DMS79 (cell line): ENCODE results near the gene INSM2.

Experiments
- DNase-seq: peaks from one replicate; lab custom pipeline; 2025; lab: John Stamatoyannopoulos, UW

The INSM2 gene, protein sequence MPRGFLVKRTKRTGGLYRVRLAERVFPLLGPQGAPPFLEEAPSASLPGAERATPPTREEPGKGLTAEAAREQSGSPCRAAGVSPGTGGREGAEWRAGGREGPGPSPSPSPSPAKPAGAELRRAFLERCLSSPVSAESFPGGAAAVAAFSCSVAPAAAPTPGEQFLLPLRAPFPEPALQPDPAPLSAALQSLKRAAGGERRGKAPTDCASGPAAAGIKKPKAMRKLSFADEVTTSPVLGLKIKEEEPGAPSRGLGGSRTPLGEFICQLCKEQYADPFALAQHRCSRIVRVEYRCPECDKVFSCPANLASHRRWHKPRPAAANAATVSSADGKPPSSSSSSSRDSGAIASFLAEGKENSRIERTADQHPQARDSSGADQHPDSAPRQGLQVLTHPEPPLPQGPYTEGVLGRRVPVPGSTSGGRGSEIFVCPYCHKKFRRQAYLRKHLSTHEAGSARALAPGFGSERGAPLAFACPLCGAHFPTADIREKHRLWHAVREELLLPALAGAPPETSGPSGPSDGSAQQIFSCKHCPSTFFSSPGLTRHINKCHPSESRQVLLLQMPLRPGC

DNA sequence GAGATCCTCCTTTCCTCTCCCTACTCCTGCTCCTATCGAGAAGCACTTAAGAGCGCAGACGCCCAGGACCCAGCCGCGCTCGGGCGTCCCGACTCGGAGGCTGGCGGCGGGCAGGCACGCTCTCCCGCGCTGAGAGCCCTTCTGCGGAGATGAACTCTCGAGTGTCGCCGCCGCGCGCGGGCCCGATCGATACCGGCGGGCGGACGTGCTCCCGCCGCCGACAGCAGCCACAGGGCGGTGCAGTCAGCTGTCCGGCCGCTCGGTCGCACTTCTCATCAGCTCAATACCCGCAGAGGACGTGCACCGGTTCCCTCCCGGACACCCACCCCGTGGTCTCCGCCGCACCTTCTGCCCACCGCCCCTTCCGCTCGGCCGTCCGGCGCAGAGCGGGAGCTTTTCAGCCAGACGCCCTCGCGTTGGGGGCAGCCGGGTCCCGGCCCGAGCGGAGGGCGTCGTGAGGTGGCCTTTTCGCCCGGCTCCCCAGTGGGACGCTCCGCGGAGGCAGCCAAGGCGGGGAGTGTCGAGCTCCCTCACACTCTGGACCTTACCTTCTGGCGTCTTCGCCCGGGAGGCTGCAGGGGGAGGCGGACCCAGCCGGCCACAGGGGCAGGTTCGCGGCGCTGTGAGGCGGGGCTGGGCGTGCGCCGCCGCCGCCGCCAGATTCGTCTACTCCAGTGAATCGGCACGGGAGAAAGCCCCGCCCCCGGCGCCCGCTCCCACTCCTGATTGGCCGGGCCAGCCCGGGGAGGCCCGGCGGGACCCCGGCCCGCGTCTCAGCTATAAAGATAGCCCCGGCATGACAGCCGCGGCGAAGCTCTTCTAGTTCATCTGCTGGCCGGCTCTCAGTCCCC is at the start of gene INSM2:
INSM2 (plus strand) TSS at position 808 of the 851 bp plus-strand sequence. CDS start 89 bp downstream, outside the sequence.
- peak; percentile 86 for DNase-seq

DNA sequence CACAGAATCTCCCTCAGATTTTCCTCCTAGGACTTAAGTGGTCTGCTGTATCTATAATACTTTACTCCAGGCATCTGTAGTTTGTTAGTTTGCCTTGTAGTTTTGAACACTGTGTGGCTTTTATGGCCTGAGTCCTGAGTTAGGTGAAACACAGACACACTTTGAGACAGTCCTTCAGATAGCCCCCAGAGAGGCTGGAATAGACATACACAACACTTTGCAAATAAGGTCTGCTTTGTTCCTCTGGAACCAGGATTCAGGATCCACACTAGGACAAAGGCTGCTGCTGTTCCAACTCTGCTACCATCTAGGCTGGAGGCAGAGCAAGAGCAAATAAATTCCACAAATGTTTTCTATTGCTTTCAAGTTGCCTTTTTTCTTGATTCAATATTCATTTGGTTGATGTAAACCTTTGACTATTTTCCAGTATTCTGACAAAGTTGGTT is 41.4 kb upstream of the INSM2 start:
- no peak for DNase-seq

DNA sequence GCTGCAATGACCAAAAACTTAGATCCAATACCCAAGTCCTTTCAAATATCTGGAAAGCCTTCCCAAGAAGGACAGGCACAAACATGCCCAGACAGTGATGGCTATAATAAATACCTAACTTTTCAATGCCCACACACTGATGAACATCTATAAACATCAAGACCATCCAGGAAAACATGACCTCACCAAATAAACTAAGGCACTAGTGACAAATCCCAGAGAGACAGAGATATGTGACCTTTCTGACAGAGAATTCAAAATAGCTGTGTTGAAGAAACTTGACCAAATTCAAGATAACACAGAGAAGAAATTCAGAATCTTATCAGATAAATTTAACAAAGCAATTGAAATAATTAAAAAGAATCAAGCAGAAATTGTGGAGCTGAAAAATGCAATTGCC is 38.7 kb upstream of the INSM2 start:
- DNase-seq = no peak

DNA sequence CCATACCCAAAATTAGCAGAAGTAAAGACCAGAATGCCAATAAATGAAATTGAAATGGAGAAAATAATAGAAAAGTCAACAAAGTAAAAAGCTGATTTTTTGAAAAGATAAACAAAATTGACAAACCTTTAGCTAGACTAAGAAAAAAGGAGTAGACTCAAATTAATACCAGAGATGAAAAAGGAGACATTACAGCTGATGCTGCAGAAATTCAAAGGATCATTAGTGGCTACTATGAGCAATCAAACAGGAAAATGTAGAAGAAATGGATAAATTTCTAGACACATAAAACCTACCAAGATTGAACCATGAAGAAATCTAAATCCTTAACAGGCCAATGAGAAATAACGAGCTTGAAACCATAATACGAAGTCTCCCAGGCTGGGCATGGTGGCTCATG is 34.8 kb upstream of the INSM2 start:
- no peak for DNase-seq

DNA sequence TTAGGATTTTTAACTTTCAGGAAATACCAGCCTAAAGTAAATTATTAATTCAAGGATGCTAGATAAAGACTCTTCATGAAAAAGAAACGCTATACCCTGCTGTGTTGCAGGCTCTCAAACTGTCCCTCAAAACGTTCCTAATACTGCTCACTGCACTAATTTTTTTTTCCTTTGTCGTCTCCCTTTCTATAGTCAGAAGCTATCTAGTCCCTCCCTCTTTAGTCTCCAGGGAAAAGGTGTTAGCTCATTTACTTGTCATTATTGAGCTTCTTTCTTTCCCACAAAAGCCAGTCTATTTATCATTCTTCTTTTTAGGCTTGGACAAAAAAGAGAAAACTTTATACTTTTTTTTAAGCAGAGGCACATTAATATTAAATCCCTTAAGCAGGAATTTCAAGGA is 30.3 kb upstream of the INSM2 start:
- no peak for DNase-seq

DNA sequence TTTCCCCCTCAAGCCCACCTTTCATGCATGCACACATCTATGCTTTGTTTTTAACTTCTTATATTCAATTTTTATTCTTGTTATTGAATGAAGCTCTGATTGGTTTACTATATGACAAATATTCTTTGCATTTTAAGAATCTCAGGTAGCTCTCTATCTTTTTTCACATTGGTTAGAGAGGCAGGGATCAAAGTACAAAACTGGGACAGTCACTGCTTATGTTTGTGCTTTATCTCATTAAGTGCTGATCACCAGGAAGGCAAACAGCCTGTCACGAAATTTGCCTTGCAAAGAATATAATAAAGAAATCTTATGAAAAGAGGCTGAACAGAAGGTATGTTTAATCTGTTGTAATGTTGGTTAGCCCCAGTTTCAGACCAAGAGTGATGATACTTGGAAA is 29.7 kb upstream of the INSM2 start:
- DNase-seq = no peak

DNA sequence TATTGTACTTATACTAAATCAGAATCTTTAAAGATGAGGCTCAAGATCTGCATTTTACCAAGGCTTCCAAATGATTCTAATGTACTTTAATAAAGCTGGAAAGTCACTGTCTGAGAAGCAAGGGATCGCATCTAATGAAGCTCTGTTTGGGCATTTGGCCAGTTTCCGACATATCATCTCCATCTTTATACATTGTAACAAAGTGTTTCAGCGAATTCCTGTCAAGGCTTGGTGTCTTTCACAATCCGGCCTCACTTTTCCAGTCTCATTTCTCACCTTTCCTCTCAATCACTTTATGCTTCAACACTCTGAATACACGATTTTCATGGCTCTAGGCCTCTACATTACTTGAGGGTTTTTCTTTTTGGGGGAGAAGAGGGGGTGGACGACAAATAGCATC is 27.5 kb upstream of the INSM2 start:
- no peak for DNase-seq

DNA sequence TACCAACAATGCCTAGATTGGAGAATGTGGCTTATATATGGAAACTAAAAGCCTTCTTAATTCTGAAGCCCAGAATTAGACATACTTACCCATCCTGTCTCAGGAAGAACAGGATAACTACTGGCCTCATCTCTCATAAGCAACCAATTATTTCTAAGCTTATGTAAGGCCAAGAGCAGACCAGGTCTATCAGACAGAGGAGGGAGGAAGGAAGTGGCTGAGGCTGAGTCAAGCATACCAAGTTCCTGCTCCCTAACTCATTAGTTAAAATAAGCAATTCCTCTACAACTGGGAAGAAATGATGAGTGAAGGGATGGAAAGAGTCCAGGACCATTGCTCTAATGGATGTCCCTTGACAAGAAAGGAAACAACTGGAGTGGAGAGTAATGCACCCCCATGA is 27.0 kb upstream of the INSM2 start:
- no peak for DNase-seq

DNA sequence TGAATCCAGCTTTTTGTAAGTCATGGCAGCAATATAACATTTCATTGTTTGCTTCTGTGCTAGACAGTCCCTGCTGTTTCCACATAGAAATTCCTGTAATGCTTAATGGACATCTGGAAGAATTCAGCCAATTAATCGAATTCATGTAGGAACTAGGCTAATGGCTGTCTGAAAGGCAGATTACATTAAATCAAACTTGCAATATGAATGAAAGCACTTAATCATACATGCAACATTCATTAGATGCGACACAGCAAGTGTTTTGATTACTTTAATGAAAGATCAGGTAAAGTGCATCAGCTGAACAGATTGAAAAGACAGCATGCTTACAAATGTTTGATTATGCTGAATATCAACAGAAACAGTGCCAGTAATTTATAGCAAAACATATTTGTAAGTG is 24.1 kb upstream of the INSM2 start:
- no peak for DNase-seq

DNA sequence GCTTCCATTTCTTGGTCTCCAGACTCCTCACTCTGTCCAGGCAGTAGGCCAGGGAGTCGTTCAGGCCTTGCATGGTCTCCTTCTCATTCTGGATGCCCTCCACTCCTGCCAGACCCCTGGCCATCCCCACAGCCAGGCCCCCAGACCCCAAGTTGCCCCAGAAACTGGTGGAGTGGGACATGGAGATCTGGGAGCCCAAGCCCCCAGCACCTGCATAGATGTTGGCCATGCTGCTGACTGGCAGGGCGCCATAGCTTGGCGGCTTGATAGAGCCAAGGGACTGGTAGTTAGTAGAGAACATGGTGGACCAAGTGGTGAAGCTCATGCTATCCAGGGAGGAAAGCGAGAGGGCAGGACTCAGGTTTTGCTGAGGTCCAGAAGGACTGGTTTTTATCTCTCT is 21.2 kb upstream of the INSM2 start:
- DNase-seq = no peak

DNA sequence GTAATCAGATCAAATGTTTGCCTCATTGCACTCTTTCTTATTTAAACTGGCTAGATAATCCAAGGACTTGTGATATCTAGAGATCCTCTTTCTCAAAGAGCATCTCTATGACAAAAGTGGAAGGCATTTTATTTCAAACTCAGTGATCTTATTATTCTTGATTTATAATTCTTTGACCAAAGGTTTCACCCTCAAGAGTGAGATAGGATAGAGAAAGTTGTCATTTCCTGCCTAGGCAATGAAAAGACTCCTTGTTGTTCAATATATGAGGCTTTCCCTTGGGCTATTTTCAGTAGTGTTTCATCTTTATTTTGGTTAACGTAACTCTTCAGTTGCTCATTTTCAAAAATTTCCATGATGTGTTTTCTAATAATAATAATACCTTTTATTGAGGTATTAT is 18.0 kb upstream of the INSM2 start:
- no peak for DNase-seq

DNA sequence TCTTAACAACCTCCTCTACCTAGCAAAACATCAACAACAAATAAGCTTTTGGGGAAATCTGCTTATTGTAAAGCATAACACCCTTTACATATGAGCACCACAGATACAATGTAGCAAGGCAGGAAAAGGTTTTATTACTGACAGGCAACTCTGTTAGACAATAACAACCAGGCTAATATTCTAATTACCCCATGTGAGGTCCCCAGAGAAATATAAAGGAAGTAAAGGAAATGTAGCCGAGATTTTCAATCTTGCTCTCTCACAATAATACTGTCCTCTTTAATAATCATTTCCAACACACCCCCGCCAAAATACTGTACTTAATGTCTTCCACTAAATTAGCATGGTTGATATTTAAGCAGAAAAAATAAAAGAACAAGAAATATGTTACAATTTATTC is 14.0 kb upstream of the INSM2 start:
- no peak for DNase-seq

DNA sequence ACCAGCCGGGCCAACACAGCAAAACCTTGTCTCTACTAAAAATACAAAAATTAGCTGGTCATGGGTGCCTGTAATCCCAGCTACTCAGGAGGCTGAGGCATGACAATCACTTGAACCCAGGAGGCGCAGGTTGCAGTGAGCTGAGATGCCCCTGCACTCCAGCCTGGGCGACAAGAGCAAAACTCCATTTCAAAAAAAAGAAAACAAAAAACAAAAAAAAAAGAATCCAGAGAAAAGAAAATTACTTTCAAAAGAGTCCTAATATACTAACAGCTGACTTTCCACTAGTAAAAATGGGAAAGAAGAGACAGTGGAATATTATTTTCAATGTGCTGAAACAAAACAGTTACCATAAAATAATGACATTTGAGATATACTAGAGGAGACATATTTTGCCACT is 8.3 kb upstream of the INSM2 start:
- no peak for DNase-seq

DNA sequence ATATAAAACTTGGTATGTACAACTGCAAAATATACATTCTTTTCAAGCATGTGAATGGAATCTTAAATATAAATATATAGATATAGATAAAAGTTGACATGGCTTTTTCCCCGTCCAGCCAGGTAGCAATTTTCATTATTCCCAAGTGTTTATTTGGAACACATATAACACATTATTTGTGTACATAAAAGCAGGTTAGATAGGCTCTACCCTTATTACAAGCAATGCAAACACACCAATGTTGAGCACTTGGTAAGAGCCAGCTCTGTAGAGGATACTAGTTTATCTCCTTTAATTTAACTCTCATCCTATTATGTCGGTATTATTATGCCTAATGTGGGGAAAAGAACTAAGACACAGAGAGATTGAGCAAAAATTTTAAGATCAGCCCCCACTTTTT is 7.0 kb upstream of the INSM2 start:
- no peak for DNase-seq

DNA sequence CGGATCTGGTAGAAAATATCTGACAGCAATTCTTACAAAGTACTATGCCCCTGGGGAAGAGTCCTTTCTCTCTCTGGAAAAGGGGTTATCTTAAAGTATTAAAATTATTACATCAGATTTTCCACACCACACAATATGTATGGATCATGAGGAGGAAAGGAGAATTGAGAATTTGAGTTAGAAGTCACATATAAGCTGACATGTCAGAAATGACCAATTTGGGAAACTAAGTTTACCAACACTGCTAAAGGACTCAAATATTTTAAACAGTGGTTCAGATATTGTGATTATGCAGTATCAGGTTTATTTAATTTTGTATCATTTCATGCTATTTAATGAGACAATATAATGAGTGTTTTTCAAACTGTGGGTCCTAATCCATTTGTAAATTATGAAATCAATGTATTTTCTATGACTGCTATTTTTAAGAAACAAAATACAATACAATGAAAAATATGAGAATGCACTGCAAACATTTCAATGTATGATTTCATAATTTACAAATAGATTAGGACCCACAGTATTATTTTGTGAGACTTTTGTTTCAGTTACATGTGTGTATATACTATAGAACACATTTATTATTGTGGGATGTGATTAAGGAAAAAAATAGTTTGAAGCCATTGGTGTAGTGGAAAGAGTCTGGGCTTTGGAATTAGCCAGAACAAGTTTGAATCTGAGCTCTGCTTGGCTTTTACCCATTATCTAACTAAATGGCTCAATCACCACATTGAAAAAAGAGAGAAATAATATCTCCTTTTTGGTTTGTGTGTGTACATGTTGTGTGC is 1.8 kb upstream of the INSM2 start:
- no peak for DNase-seq

DNA sequence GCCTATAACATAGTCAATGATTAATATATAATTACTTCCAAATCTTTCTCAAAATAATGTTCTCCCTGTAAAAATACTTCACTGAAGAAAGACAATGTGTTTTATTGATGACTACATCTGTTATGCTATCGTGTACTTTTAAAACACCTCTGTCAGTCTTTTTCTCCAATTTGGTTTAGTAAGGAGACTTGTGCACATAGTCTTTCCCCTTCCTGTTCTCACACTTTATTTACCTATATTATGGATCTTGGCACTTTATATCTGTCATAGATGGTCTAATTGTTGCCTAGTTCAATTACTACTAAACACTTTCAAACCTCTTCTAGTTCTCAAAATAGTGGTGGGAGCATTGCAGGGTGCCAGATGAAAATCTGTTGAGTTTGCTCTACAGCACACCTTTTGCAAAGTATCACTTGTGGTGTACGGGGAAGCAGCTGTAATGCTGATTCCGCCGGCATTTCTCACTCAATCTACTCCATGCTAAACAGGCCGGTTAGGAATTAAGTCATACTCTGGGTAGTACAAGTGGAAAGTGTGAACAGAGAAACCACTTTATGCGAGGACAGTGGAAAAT is 1.1 kb upstream of the INSM2 start:
- no peak for DNase-seq

DNA sequence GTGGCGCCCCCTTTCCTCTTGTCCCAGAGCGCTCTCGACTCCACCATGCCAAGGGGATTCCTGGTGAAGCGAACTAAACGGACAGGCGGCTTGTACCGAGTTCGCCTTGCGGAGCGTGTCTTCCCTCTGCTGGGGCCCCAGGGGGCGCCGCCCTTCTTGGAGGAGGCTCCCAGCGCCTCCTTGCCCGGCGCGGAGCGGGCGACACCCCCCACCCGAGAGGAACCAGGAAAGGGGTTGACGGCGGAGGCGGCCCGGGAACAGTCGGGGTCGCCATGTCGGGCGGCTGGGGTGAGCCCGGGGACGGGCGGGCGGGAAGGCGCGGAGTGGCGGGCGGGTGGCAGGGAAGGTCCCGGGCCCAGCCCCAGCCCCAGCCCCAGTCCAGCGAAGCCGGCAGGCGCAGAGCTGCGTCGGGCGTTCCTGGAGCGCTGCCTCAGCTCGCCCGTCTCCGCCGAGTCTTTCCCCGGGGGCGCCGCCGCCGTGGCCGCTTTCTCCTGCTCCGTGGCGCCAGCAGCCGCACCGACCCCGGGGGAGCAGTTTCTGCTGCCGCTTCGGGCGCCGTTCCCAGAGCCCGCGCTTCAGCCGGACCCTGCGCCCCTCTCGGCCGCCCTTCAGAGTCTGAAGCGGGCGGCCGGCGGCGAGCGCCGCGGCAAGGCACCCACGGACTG is 376 bp downstream of the INSM2 start:
- no peak for DNase-seq

DNA sequence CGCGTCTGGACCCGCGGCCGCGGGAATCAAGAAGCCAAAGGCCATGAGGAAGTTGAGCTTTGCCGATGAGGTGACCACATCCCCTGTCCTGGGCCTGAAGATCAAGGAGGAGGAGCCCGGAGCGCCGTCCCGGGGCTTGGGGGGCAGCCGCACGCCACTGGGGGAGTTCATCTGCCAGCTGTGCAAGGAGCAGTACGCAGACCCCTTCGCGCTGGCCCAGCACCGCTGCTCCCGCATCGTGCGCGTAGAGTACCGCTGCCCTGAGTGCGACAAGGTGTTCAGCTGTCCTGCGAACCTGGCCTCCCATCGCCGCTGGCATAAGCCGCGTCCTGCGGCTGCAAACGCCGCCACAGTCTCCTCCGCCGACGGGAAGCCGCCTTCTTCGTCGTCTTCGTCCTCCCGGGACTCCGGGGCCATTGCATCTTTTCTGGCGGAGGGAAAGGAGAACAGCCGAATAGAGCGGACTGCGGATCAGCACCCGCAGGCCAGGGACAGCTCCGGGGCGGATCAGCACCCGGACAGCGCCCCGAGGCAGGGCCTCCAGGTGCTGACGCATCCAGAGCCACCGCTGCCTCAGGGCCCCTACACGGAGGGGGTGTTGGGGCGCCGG is 1.0 kb downstream of the INSM2 start:
- DNase-seq = peak; percentile 22

DNA sequence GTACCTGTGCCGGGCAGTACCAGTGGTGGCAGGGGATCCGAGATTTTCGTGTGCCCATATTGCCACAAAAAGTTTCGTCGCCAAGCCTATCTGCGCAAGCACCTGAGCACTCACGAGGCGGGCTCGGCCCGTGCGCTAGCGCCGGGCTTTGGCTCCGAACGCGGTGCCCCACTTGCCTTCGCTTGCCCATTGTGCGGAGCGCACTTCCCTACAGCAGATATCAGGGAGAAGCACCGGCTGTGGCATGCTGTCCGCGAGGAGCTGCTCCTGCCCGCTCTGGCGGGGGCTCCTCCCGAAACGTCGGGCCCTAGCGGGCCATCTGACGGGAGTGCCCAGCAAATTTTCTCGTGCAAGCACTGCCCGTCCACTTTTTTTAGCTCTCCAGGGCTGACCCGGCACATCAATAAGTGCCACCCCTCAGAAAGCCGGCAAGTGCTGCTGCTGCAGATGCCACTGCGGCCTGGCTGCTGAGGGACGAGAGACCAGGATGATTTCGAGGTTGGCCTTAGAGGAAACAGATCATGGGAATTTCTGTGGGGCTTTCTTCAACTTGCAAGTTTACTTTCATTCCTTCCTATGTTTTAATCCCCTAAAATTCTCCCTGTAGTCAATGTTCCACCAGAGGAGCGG is 1.6 kb downstream of the INSM2 start:
- peak; percentile 25 for DNase-seq

DNA sequence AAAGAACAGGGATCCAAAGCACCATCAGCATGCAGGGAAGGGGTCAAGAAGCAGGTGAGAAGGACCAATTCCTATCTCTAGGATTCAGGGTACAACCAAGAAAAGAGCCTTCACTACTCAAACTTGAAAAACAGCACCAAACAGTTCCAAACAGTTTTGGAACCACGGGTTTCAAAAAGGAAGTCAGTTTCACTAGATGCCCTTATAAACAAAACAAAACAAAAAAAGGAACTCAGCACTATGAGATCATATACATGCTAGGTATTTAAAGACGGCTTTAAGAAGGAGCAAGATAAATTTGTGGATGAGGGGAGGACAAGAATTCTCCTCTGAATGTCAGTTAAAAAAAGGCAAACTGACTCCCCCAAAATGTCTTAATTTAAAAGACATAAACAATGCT is 6.0 kb downstream of the INSM2 start:
- no peak for DNase-seq
